ENCODE results near the gene RRP9. TPM values are rescaled to one million over a fixed set of nuclear protein-coding genes. Genes with fewer than 3 reads are reported as not detected.
A peak's percentile ranks its signal among the peaks of the same experiment; 100 is the strongest.

The RRP9 gene
- total and polyA plus RNA-seq, 4 donors = 6.5 to 11.0 (median 7.8) TPM

DNA sequence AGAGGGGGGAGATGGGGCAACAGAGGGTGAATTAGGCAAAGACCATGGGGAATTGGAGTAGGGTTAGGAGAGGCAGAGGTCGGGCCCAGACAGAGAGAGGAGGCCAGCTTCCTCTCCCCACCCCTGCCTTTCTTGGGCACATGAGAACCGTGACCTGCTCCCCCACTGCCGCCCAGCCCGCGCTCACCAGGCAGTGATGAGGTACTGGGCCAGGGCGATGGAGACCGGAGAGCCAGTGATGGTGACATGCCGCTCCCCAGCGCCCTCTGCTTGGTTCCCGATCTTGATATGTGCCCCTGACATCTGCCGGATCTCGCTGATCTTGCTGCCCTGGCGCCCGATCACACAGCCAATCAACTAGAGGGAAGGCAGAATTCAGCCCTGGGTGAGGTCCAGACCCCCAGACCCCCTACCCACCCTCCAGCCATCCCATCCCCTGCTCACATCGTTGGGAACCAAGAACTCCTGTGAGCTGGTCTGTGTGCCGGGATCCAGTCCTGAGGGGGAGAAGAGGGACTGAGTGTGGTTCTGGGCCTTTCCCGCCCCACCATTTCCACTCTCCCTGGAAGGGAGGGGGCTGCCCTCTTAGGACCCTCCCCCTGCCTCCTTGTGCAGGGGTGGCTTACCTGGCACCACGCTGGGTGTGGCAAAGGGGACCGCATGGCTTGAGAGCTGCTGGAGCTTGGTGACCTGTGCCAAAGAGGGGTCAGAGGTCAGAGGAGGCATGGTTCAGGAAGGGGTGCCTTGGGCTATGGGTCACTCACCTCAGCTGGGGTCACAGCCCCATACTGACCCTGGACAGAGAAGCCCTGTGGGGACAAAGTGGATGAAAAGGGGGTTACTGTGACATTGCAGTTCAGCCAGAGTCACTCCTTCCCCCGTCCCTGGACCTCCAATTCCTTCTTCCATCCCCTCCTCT, 17.2 kb upstream of the RRP9 start:
- no peak overlapping the region for H3K4me3 ChIP-seq (ENCODE audit: low read depth in 1 of 3, low read length in 3 of 3)
- TF ChIP-seq, protein P1, sequence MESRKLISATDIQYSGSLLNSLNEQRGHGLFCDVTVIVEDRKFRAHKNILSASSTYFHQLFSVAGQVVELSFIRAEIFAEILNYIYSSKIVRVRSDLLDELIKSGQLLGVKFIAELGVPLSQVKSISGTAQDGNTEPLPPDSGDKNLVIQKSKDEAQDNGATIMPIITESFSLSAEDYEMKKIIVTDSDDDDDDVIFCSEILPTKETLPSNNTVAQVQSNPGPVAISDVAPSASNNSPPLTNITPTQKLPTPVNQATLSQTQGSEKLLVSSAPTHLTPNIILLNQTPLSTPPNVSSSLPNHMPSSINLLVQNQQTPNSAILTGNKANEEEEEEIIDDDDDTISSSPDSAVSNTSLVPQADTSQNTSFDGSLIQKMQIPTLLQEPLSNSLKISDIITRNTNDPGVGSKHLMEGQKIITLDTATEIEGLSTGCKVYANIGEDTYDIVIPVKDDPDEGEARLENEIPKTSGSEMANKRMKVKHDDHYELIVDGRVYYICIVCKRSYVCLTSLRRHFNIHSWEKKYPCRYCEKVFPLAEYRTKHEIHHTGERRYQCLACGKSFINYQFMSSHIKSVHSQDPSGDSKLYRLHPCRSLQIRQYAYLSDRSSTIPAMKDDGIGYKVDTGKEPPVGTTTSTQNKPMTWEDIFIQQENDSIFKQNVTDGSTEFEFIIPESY (IDR thresholded peaks at IDR 0.05) = no peak
- TF ChIP-seq GABPA (IDR thresholded peaks at IDR 0.05 in 1 of 2, conservative IDR thresholded peaks at IDR 0.05 in 1 of 2) (no peak), HNF4G (IDR thresholded peaks at IDR 0.05) (no peak), RAD21 (IDR thresholded peaks at IDR 0.05) (no peak), HNF4A (conservative IDR thresholded peaks at IDR 0.05) (peak in 1 of 2 donors; percentile 58), FOXA2 (IDR thresholded peaks at IDR 0.05) (no peak), TAF1 (conservative IDR thresholded peaks at IDR 0.05) (no peak), JUND (IDR thresholded peaks at IDR 0.05) (no peak), NR2F2 (IDR thresholded peaks at IDR 0.05) (peak; percentile 80), SP1 (IDR thresholded peaks at IDR 0.05) (peak; percentile 44), EGR1 (IDR thresholded peaks at IDR 0.05; ENCODE audit: low read depth in 2 of 2) (no peak), RXRA (IDR thresholded peaks at IDR 0.05) (peak; percentile 75 to 99), FOXA1 (IDR thresholded peaks at IDR 0.05) (no peak), YY1 (IDR thresholded peaks at IDR 0.05) (no peak)
- TF ChIP-seq, protein P2, sequence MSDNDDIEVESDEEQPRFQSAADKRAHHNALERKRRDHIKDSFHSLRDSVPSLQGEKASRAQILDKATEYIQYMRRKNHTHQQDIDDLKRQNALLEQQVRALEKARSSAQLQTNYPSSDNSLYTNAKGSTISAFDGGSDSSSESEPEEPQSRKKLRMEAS (IDR thresholded peaks at IDR 0.05) = no peak
- TF ChIP-seq, protein P3, sequence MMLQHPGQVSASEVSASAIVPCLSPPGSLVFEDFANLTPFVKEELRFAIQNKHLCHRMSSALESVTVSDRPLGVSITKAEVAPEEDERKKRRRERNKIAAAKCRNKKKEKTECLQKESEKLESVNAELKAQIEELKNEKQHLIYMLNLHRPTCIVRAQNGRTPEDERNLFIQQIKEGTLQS (IDR thresholded peaks at IDR 0.05) = no peak
- TF ChIP-seq, protein P4, sequence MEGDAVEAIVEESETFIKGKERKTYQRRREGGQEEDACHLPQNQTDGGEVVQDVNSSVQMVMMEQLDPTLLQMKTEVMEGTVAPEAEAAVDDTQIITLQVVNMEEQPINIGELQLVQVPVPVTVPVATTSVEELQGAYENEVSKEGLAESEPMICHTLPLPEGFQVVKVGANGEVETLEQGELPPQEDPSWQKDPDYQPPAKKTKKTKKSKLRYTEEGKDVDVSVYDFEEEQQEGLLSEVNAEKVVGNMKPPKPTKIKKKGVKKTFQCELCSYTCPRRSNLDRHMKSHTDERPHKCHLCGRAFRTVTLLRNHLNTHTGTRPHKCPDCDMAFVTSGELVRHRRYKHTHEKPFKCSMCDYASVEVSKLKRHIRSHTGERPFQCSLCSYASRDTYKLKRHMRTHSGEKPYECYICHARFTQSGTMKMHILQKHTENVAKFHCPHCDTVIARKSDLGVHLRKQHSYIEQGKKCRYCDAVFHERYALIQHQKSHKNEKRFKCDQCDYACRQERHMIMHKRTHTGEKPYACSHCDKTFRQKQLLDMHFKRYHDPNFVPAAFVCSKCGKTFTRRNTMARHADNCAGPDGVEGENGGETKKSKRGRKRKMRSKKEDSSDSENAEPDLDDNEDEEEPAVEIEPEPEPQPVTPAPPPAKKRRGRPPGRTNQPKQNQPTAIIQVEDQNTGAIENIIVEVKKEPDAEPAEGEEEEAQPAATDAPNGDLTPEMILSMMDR (IDR thresholded peaks at IDR 0.05; ENCODE audit: low read depth, low read length, missing input control) = no peak
- TF ChIP-seq, protein P5, sequence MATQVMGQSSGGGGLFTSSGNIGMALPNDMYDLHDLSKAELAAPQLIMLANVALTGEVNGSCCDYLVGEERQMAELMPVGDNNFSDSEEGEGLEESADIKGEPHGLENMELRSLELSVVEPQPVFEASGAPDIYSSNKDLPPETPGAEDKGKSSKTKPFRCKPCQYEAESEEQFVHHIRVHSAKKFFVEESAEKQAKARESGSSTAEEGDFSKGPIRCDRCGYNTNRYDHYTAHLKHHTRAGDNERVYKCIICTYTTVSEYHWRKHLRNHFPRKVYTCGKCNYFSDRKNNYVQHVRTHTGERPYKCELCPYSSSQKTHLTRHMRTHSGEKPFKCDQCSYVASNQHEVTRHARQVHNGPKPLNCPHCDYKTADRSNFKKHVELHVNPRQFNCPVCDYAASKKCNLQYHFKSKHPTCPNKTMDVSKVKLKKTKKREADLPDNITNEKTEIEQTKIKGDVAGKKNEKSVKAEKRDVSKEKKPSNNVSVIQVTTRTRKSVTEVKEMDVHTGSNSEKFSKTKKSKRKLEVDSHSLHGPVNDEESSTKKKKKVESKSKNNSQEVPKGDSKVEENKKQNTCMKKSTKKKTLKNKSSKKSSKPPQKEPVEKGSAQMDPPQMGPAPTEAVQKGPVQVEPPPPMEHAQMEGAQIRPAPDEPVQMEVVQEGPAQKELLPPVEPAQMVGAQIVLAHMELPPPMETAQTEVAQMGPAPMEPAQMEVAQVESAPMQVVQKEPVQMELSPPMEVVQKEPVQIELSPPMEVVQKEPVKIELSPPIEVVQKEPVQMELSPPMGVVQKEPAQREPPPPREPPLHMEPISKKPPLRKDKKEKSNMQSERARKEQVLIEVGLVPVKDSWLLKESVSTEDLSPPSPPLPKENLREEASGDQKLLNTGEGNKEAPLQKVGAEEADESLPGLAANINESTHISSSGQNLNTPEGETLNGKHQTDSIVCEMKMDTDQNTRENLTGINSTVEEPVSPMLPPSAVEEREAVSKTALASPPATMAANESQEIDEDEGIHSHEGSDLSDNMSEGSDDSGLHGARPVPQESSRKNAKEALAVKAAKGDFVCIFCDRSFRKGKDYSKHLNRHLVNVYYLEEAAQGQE (IDR thresholded peaks at IDR 0.05) = no peak
- peaks cover 11 to 35% (median 19%) of the 10 kb centered on the region in 4 donors for H3K4me1 ChIP-seq (ENCODE audit: control insufficient read depth in 4 of 4, insufficient read depth in 4 of 4, low read length in 3 of 4)
- H3K36me3 ChIP-seq (ENCODE audit: control insufficient read depth in 4 of 4, insufficient read depth in 3 of 4, low read depth in 1 of 4, low read length in 3 of 4) = peaks cover 0 to 2% (median 0%) of the 10 kb centered on the region in 4 donors
- no peak overlapping the region for H3K27ac ChIP-seq (ENCODE audit: low read depth in 1 of 2, low read length in 2 of 2)
- no peaks in the 10 kb centered on the region for H3K27me3 ChIP-seq (ENCODE audit: control insufficient read depth in 4 of 4, insufficient read depth in 4 of 4, low read length in 3 of 4)
- H3K9ac ChIP-seq (ENCODE audit: low read depth in 1 of 2, low read length in 2 of 2) = no peak overlapping the region
- DNase-seq (ENCODE audit: low spot score) = no peak
- H3K9me3 ChIP-seq (ENCODE audit: control insufficient read depth in 4 of 4, low read length in 3 of 4) = no peaks in the 10 kb centered on the region
- 92% methylated on average over 20 of the region's 20 CpGs for WGBS
